HG02571 (cell line): ENCODE data around the gene PBX3.

Experiments
- ATAC-seq: cut with Tn5 transposase; IDR thresholded peaks from one replicate; pipeline ENCODE4 v1.9.1; 2021; ENCODE audit warnings: mild to moderate bottlenecking, moderate library complexity; ENCODE audit not compliant: unreplicated experiment

Gene PBX3

GRCh38 chr9:125932012-125932411 is 184.8 kb downstream of the PBX3 start:
- ATAC-seq, result no peak

- ATAC-seq, result no peak
Measured at GRCh38 chr9:125932746-125933455, 185.7 kb downstream of the PBX3 start.

GRCh38 chr9:125942125-125942524 is 195.0 kb downstream of the PBX3 start:
- ATAC-seq, result no peak

GRCh38 chr9:125943831-125944230 is 196.7 kb downstream of the PBX3 start:
- no peak for ATAC-seq

- ATAC-seq, result no peak
Measured at GRCh38 chr9:125946397-125946796, 199.2 kb downstream of the PBX3 start.

GRCh38 chr9:125948887-125949596 is 201.9 kb downstream of the PBX3 start:
- no peak for ATAC-seq

GRCh38 chr9:125949703-125950460 is 202.7 kb downstream of the PBX3 start:
- no peak for ATAC-seq

- no peak for ATAC-seq
Measured at GRCh38 chr9:125950880-125951471, 203.8 kb downstream of the PBX3 start.

GRCh38 chr9:125953314-125954019 is 206.3 kb downstream of the PBX3 start:
- no peak for ATAC-seq

GRCh38 chr9:125956102-125956501 is 208.9 kb downstream of the PBX3 start:
- no peak for ATAC-seq

GRCh38 chr9:125959315-125959714 is 212.1 kb downstream of the PBX3 start:
- ATAC-seq, result no peak

GRCh38 chr9:125959951-125960619 is 212.9 kb downstream of the PBX3 start:
- no peak for ATAC-seq

- no peak for ATAC-seq
Measured at GRCh38 chr9:125960626-125961025, 213.5 kb downstream of the PBX3 start.

- no peak for ATAC-seq
Measured at GRCh38 chr9:125961072-125961471, 213.9 kb downstream of the PBX3 start.

- no peak for ATAC-seq
Measured at GRCh38 chr9:125963932-125964331, 216.8 kb downstream of the PBX3 start.

GRCh38 chr9:125964702-125965225 is 217.6 kb downstream of the PBX3 start:
- ATAC-seq, result no peak

- no peak for ATAC-seq
Measured at GRCh38 chr9:125965477-125965876, 218.3 kb downstream of the PBX3 start.

GRCh38 chr9:125966466-125966865 is 219.3 kb downstream of the PBX3 start:
- no peak for ATAC-seq

- no peak for ATAC-seq
Measured at GRCh38 chr9:125966959-125967711, 220.0 kb downstream of the PBX3 start.
